CD1c-positive myeloid dendritic cell (primary cell): Measurements from ENCODE around the gene PDE9A.
"Not testable (repeated sequence)": the region's sequence is repeated elsewhere in the genome, so short reads cannot be mapped to it uniquely, and the experiment has no call there.

Source experiments
- DNase-seq: peaks from one replicate; pipeline ENCODE4 v3.0.0-alpha.2; 2016; ENCODE audit errors: extremely low spot score

PDE9A gene

GRCh38 chr21:42653231-42654061 is at the start of gene PDE9A:
TSS of gene PDE9A (plus strand) at chr21:42653621. CDS start at chr21:42653815, 194 bp downstream.
- peak; percentile 11 for DNase-seq

- no peak for DNase-seq
These were observed 46.3 kb upstream of the PDE9A start for GRCh38 chr21:42607102-42607501.

GRCh38 chr21:42607525-42608102 is 45.8 kb upstream of the PDE9A start:
- DNase-seq: no peak

- no peak for DNase-seq
These were observed 45.0 kb upstream of the PDE9A start for GRCh38 chr21:42608446-42608845.

GRCh38 chr21:42609811-42610210 is 43.6 kb upstream of the PDE9A start:
- DNase-seq: peak; percentile 38

- DNase-seq: no peak
These were observed 41.6 kb upstream of the PDE9A start for GRCh38 chr21:42611852-42612251.

GRCh38 chr21:42612390-42612789 is 41.0 kb upstream of the PDE9A start:
- DNase-seq: no peak

GRCh38 chr21:42613756-42614155 is 39.7 kb upstream of the PDE9A start:
- no peak for DNase-seq

GRCh38 chr21:42614396-42614795 is 39.0 kb upstream of the PDE9A start:
- no peak for DNase-seq

- DNase-seq: peak; percentile 18
These were observed 38.5 kb upstream of the PDE9A start for GRCh38 chr21:42614811-42615351.

- not testable (repeated sequence) for DNase-seq
These were observed 38.0 kb upstream of the PDE9A start for GRCh38 chr21:42615377-42615776.

GRCh38 chr21:42615924-42616323 is 37.5 kb upstream of the PDE9A start:
- no peak for DNase-seq

GRCh38 chr21:42616446-42616845 is 37.0 kb upstream of the PDE9A start:
- DNase-seq: no peak

- DNase-seq: no peak
These were observed 36.5 kb upstream of the PDE9A start for GRCh38 chr21:42616941-42617340.

GRCh38 chr21:42617486-42617885 is 35.9 kb upstream of the PDE9A start:
- DNase-seq: no peak

- no peak for DNase-seq
These were observed 34.7 kb upstream of the PDE9A start for GRCh38 chr21:42618707-42619102.

- no peak for DNase-seq
These were observed 34.3 kb upstream of the PDE9A start for GRCh38 chr21:42619166-42619565.

- no peak for DNase-seq
These were observed 33.6 kb upstream of the PDE9A start for GRCh38 chr21:42619841-42620240.

GRCh38 chr21:42621166-42621818 is 32.1 kb upstream of the PDE9A start:
- DNase-seq: no peak

GRCh38 chr21:42621819-42622177 is 31.6 kb upstream of the PDE9A start:
- no peak for DNase-seq

- DNase-seq: no peak
These were observed 31.1 kb upstream of the PDE9A start for GRCh38 chr21:42622284-42622683.

- no peak for DNase-seq
These were observed 29.7 kb upstream of the PDE9A start for GRCh38 chr21:42623694-42624093.
